Pancreas (tissue), 10 donors: Measurements from ENCODE around the gene SRP14. TPM values are rescaled to one million over a fixed set of nuclear protein-coding genes. Genes with fewer than 3 reads are reported as not detected.

Experiments used
- ATAC-seq, 4 donors: fragments of 200-7000 bp; cut with Tn5 transposase; one replicate each; pipeline versions ENCODE4 v1.8.0 to v1.9.1; 2020; ENCODE audit warnings: mild to moderate bottlenecking in 4 of 4, moderate library complexity in 4 of 4
- DNase-seq, 6 donors: peaks; one replicate each; pipeline ENCODE4 v3.0.0-alpha.2; 2020
- FAIRE-seq: peaks from 2 replicates; lab custom pipeline; 2012; peaks lifted over from hg19 to GRCh38; lab: Jason Lieb, UNC
- H3K27ac ChIP-seq, 4 donors: fragments of 200-600 bp; sonication (generic); 1 replicate in 3 of 4; 2 replicates in 1 of 4; pipeline versions ENCODE4 v1.5.0 to v1.8.0; 2020
- H3K27me3 ChIP-seq, 4 donors: fragments of 200-600 bp; one replicate each; pipeline ENCODE4 v1.8.0; 2021
- H3K36me3 ChIP-seq, 3 donors: fragments of 200-600 bp; sonication (generic) in 1 of 3; one replicate each; pipeline versions ENCODE4 v1.5.0 to v1.8.0; 2020 to 2021
- H3K4me1 ChIP-seq, 3 donors: fragments of 200-600 bp; one replicate each; pipeline ENCODE4 v1.8.0; 2021
- H3K4me3 ChIP-seq, 4 donors: fragments of 200-600 bp; sonication (generic) in 2 of 4; one replicate each; pipeline versions ENCODE4 v1.5.0 to v1.8.0; 2020 to 2021
- H3K9me3 ChIP-seq, 4 donors: fragments of 200-600 bp; one replicate each; pipeline ENCODE4 v1.8.0; 2021
- WGBS, 2 donors: extraction: QIAGEN DNeasy Blood & Tissue Kit; methylation state at CpG; one replicate each; pipeline ENCODE4 v1.1.7; 2013; 5-methylcytosine and 5-hydroxymethylcytosine counted together
- intact Hi-C, 3 donors: fragments of 100-400 bp; cut with DNase I; formaldehyde crosslinking; loops; one replicate each; pipeline versions ENCODE4 v1.11.1 to v1.14.2; 2022
- polyA plus RNA-seq, 2 donors: library from polyadenylated mRNA; stranded (reverse); fragments of 200-250 nt; gene quantifications; one replicate each; pipeline ENCODE4 v1.2.3, GENCODE V29; 2013
- total RNA-seq, 6 donors: library from RNA; stranded (reverse); fragmentation: NEBNext Ultra II Directional in 4 of 6; extraction: Animal tissue kit (Norgen Biotek cat#: 25700) in 4 of 6; gene quantifications; one replicate each; pipeline versions ENCODE4 v1.2.1 to v1.2.4, GENCODE V29; 2021 to 2023
- TF ChIP-seq, protein P1 (sequence below), 4 donors: fragments of 200-600 bp; sonication (generic) in 3 of 4; IDR thresholded peaks; one replicate each; pipeline versions ENCODE4 v1.5.0 to v1.8.0; 2021; ENCODE audit warnings: antibody characterized with exemption in 4 of 4
- donor health status: healthy with polysubstance abuse.
- donor health status: DM: no; HTN: no; CAD: no; lungs with moderate emphysema.
- donor health status: DM: no; HTN: no; CAD: no.
- donor health status: control.
- donor health status: control.
- donor health status: Bipolar disorder and iron deficiency.
- donor health status: DM: yes; HTN: yes; CAD: no.
- donor health status: DM: no; HTN: no; CAD: no.
- donor health status: DM: no; HTN: no; CAD: no.
- donor health status: DM: yes; HTN: yes; CAD: no.

The SRP14 gene
- total and polyA plus RNA-seq, 8 donors: 42.7 to 198 (median 63.1) TPM

DNA sequence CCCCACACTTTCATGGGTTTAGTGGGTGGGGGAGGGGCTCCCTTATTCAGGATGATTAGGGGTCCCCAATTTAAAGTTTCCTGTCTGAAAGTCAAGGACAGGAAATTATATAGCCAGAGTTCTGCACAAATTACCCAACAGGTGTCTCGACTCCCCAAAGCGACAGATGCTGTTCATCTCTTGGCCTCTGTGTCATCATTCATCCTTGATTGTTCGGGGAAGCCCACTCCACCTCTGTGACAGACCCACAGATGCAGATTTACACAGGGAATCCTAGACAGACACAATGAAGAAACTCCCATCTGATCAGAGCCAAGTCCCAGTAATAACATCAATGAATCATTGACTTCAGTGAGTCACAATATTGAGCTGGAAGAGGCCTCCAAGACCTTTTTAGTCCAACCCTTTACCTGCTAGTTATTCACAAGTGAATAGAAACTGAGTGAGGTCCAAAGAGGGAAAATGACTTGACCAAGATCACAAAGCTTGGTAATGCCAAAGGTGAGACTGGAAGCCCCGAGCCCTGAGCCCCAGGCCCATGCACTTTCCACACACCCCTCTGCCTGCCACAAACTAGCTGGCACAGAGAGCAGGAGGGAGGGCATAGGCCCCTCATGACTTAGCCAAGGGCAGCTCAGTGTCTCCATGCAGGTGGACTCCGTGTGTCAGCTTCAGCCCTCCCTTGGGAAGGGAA, 7.9 kb upstream of the SRP14 start:
- Histone ChIP-seq H3K27me3 (no peaks in the 10 kb centered on the region), H3K9me3 (no peaks in the 10 kb centered on the region), H3K27ac (peak overlapping the region in 3 of 4 donors; percentile 23 to 72 (median 72)), H3K4me3 (no peak overlapping the region), H3K36me3 (no peaks in the 10 kb centered on the region), H3K4me1 (peaks cover 0 to 22% (median 0%) of the 10 kb centered on the region in 3 donors)
- DNase-seq (peak in 1 of 6 donors; percentile 9), ATAC-seq (peak in 1 of 4 donors; percentile 31), FAIRE-seq (no peak)
- TF ChIP-seq, protein P1, sequence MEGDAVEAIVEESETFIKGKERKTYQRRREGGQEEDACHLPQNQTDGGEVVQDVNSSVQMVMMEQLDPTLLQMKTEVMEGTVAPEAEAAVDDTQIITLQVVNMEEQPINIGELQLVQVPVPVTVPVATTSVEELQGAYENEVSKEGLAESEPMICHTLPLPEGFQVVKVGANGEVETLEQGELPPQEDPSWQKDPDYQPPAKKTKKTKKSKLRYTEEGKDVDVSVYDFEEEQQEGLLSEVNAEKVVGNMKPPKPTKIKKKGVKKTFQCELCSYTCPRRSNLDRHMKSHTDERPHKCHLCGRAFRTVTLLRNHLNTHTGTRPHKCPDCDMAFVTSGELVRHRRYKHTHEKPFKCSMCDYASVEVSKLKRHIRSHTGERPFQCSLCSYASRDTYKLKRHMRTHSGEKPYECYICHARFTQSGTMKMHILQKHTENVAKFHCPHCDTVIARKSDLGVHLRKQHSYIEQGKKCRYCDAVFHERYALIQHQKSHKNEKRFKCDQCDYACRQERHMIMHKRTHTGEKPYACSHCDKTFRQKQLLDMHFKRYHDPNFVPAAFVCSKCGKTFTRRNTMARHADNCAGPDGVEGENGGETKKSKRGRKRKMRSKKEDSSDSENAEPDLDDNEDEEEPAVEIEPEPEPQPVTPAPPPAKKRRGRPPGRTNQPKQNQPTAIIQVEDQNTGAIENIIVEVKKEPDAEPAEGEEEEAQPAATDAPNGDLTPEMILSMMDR (IDR thresholded peaks at IDR 0.05): no peak
- intact Hi-C loops: loop anchor here in 2 of 3 donors (5.0 kb wide), 2 partner anchors 55 to 225 kb away; no protein-coding TSS in a partner anchor
- WGBS, 2 donors: 84 to 90% methylated on average over 5 of the region's 5 CpGs

DNA sequence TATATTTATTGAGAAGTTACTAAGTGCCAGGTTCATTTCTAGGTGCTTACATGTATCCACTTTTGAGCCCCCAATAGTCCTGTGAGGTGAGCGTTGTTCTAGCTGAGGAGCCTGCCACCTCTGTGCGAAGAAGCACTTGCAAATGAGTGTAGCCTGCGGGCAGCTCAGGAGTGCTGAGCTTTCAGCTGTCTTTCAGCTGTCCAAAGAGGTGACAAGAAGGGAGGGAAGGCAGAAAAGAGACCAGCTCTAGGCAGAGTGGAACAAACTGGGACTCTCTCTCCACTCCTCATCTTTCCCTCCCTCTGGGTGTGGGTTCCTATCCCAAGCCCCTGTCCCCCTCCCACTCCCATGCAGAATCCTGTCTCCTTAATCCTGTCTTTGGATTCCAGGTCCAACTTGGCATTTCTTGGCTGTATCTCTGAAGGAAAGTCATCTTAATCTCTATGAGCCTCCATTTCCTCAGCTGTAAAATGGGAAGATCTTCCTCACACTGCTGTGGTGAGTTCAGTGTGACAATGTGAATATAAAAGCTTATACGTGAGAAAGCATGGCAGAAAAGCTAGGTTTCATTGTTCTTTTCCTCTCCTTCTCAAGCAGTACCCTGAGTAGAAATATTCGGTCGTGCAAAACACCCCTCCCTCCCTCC, 6.7 kb upstream of the SRP14 start:
- DNase-seq: peak in 1 of 6 donors; percentile 11
- Histone ChIP-seq H3K4me1 (peaks cover 0 to 22% (median 0%) of the 10 kb centered on the region in 3 donors), H3K9me3 (no peaks in the 10 kb centered on the region), H3K27ac (no peak overlapping the region), H3K36me3 (no peaks in the 10 kb centered on the region), H3K4me3 (no peak overlapping the region), H3K27me3 (no peaks in the 10 kb centered on the region)
- TF ChIP-seq, protein P1 (IDR thresholded peaks at IDR 0.05): no peak
- intact Hi-C loops: loop anchor here in 2 of 3 donors (5.0 kb wide), 2 partner anchors 57 to 227 kb away; no protein-coding TSS in a partner anchor
- peak in 1 of 4 donors; percentile 3 for ATAC-seq
- no peak for FAIRE-seq
- 86 to 87% methylated on average over 6 of the region's 6 CpGs for WGBS, 2 donors

DNA sequence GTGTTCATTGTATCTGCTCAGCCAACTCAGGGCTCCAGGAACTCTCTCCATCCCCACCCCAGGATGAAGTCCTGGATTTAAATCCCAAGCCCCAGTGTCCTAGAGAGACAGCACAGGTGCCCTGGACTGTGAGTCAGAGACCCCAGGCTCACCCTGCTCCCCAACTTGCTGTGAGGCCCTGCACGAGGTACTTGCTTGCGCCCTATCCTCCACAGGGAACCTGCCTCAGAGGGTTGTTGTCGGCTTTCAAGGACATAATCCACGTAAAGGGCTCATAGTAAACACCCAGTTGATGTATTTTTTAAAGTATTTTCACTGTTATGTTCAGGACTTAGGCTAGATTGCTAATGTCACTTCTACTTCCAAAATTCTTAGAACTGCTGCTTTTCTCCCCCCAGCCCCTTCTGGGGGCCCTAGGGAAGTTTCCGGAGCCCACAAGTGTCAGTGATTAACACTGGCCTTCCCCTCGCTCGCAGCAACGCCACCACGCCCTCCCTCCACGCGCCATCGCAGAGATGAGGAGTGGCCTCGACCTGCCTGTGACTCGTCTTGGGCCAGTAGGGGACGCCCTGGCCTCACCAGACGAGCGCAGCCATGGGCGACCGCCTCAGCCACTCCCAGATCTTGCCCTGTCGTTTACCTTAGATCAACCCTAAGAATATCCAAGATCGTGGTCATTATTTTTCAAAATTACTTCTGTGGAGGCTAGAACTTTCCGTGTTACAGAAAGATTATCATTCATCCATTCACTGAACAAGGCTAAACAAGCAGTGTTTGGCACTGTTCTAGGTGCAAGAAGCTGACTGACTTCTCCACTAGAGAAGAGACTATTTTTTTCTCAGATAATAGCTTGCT, 6.0 kb upstream of the SRP14 start:
- Histone ChIP-seq H3K27me3 (no peaks in the 10 kb centered on the region), H3K4me1 (peaks cover 0 to 26% (median 0%) of the 10 kb centered on the region in 3 donors), H3K4me3 (peak overlapping the region in 1 of 4 donors; percentile 16), H3K9me3 (no peaks in the 10 kb centered on the region), H3K27ac (no peak overlapping the region), H3K36me3 (no peaks in the 10 kb centered on the region)
- FAIRE-seq: no peak
- intact Hi-C loops: loop anchor here in 2 of 3 donors (5.0 kb wide), 3 partner anchors 57 to 227 kb away; no protein-coding TSS in a partner anchor
- ATAC-seq: peak; percentile 93 to 97 (median 94)
- peak; percentile 76 to 93 (median 84) for DNase-seq
- TF ChIP-seq, protein P1 (IDR thresholded peaks at IDR 0.05): peak; percentile 67 to 87 (median 74)
- 2 to 3% methylated on average over 22 of the region's 22 CpGs for WGBS, 2 donors

DNA sequence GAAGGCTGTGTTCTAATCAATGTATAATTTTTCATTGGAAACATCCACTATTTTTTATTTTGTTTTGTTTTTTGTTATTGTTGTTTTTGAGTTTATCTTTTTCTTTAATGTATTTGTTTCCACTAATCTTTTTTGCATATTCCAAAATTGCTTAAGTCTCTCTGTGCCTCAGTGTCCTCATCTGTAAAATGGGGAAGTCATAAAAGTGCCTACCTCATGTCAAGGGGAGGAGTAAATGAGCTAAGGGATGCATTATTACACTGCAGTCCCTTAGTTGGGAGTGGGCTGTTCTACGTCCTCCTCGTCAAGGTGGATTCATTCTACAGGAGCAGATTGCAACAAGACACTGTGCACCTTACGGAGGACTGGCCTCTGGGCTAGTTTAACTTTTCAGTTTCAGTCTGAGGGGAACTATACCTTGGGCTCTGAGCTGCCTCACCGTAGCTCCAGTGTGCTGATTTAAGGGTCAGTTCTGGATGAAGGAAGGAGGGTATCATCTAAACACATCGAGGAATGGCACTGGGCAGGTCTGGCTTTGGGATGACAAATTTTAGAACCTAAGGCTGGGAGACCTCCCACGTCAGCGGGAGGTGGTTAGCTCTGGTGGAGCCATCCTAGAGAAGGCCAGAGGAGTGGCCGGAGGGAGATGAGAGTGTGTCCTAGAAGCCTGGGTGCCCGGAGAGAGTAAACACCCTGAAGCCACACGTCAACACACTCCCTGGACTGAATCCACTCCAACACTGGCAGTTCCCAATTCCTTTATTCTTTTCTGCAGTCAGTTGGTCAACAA, 5.1 kb upstream of the SRP14 start:
- intact Hi-C loops: loop anchor here in 1 of 3 donors (5.0 kb wide), 1 partner anchor 68 kb away; no protein-coding TSS in a partner anchor
- peak in 1 of 6 donors; percentile 14 for DNase-seq
- no peak for ATAC-seq
- TF ChIP-seq, protein P1 (IDR thresholded peaks at IDR 0.05): no peak
- Histone ChIP-seq H3K27me3 (no peaks in the 10 kb centered on the region), H3K4me1 (peaks cover 0 to 28% (median 0%) of the 10 kb centered on the region in 3 donors), H3K27ac (no peak overlapping the region), H3K4me3 (no peak overlapping the region), H3K36me3 (no peaks in the 10 kb centered on the region), H3K9me3 (no peaks in the 10 kb centered on the region)
- no peak for FAIRE-seq
- 73 to 78% methylated on average over 10 of the region's 10 CpGs for WGBS, 2 donors
